Lung (tissue), 12 donors: ENCODE results near the gene ENPEP. TPM values are rescaled to one million over a fixed set of nuclear protein-coding genes. Genes with fewer than 3 reads are reported as not detected.

Source experiments
- ATAC-seq: fragments of 200-7000 bp; cut with Tn5 transposase; one replicate; pipeline ENCODE4 v1.9.1; 2020; ENCODE audit warnings: moderate number of reproducible peaks; ENCODE audit not compliant: insufficient read depth, low FRiP score
- DNase-seq, 3 donors: peaks; one replicate each; pipeline ENCODE4 v3.0.0-alpha.2; 2013 to 2017
- H3K27ac ChIP-seq, 2 donors: one replicate each; pipeline ENCODE4 v1.5.1; 2013; ENCODE audit warnings: mild to moderate bottlenecking in 2 of 2, moderate library complexity in 2 of 2, control low read depth in 1 of 2, inconsistent platforms in 1 of 2, low read depth in 1 of 2, low read length in 1 of 2
- H3K27me3 ChIP-seq, 3 donors: one replicate each; pipeline ENCODE4 v1.5.1; 2013; ENCODE audit warnings: low read length in 2 of 3; ENCODE audit not compliant: control insufficient read depth in 3 of 3, insufficient read depth in 3 of 3
- H3K36me3 ChIP-seq, 4 donors: one replicate each; pipeline ENCODE4 v1.5.1; 2013; ENCODE audit warnings: low read length in 4 of 4, mild to moderate bottlenecking in 1 of 4, moderate library complexity in 1 of 4; ENCODE audit not compliant: control insufficient read depth in 4 of 4, insufficient read depth in 4 of 4
- H3K4me1 ChIP-seq, 5 donors: one replicate each; pipeline ENCODE4 v1.5.1; 2013; ENCODE audit warnings: low read length in 5 of 5, mild to moderate bottlenecking in 2 of 5, moderate library complexity in 1 of 5; ENCODE audit not compliant: control insufficient read depth in 5 of 5, insufficient read depth in 5 of 5
- H3K4me3 ChIP-seq: one replicate; pipeline ENCODE4 v1.5.1; 2013; ENCODE audit warnings: mild to moderate bottlenecking, control low read depth, moderate library complexity
- H3K9ac ChIP-seq, 2 donors: one replicate each; pipeline ENCODE4 v1.5.1; 2013; ENCODE audit warnings: low read length in 2 of 2, control low read depth in 1 of 2; ENCODE audit not compliant: insufficient read depth in 1 of 2
- H3K9me3 ChIP-seq, 4 donors: one replicate each; pipeline ENCODE4 v1.5.1; 2013; ENCODE audit warnings: low read length in 3 of 4, mild to moderate bottlenecking in 1 of 4, moderate library complexity in 1 of 4; ENCODE audit not compliant: control insufficient read depth in 4 of 4, insufficient read depth in 3 of 4
- CTCF ChIP-seq: IDR thresholded peaks from 2 replicates; pipeline ENCODE4 v1.5.1; 2012; ENCODE audit warnings: mild to moderate bottlenecking; ENCODE audit errors: control extremely low read depth, extremely low read depth
- WGBS, 2 donors: extraction: QIAGEN DNeasy Blood & Tissue Kit; methylation state at CpG; one replicate each; pipeline ENCODE4 v1.1.7; 2013; 5-methylcytosine and 5-hydroxymethylcytosine counted together
- polyA plus RNA-seq, 2 donors: library from polyadenylated mRNA; stranded (reverse); fragments of 200-250 nt; gene quantifications; one replicate each; pipeline ENCODE4 v1.2.1, GENCODE V29; 2013
- total RNA-seq, 2 donors: library from RNA; depleted of rRNA in 1 of 2; stranded (reverse); fragments of >200 nt in 1 of 2; gene quantifications; one replicate each; pipeline ENCODE4 v1.2.1, GENCODE V29; 2014 to 2021
- donor health status: control.
- donor health status: control.
- donor health status: Bipolar disorder and iron deficiency.
- donor health status: healthy.
- donor health status: DM: yes; HTN: yes; CAD: no.

Gene ENPEP
- total and polyA plus RNA-seq, 4 donors: 1.0 to 26.3 (median 3.6) TPM

GRCh38 chr4:110610620-110610939 is 134.6 kb downstream of the ENPEP start:
- DNase-seq: no peak

GRCh38 chr4:110610940-110611831 is 135.2 kb downstream of the ENPEP start:
- DNase-seq: peak in 2 of 3 donors; percentile 22 to 48
- WGBS, 2 donors: 5 to 6% methylated on average over 53 to 54 of the region's 54 CpGs
- ATAC-seq: no peak
- Histone ChIP-seq H3K9me3 (peaks cover 0 to 18% (median 0%) of the 10 kb centered on the region in 4 donors), H3K27me3 (peaks cover 2 to 85% (median 80%) of the 10 kb centered on the region in 3 donors), H3K9ac (no peak overlapping the region), H3K27ac (no peak overlapping the region), H3K36me3 (no peaks in the 10 kb centered on the region), H3K4me3 (no peak overlapping the region), H3K4me1 (peaks cover 0 to 16% (median 0%) of the 10 kb centered on the region in 5 donors)
- TF ChIP-seq CTCF: no peak

More at GRCh38 chr4:110610620-110610939, 134.6 kb downstream of the ENPEP start:
- Histone ChIP-seq H3K27ac (no peak overlapping the region), H3K27me3 (peaks cover 2 to 79% (median 74%) of the 10 kb centered on the region in 3 donors), H3K9me3 (peaks cover 0 to 16% (median 0%) of the 10 kb centered on the region in 4 donors), H3K4me1 (peaks cover 0 to 16% (median 0%) of the 10 kb centered on the region in 5 donors), H3K36me3 (no peaks in the 10 kb centered on the region), H3K4me3 (no peak overlapping the region), H3K9ac (no peak overlapping the region)
- 7 to 15% methylated on average over 20 of the region's 20 CpGs for WGBS, 2 donors
- no peak for ATAC-seq
- TF ChIP-seq CTCF: no peak

GRCh38 chr4:110611968-110612447 is 136.1 kb downstream of the ENPEP start:
- ATAC-seq (no peak), DNase-seq (no peak)
- Histone ChIP-seq H3K9ac (no peak overlapping the region), H3K27me3 (peaks cover 2 to 93% (median 88%) of the 10 kb centered on the region in 3 donors), H3K9me3 (peaks cover 0 to 18% (median 0%) of the 10 kb centered on the region in 4 donors), H3K4me1 (peaks cover 0 to 16% (median 0%) of the 10 kb centered on the region in 5 donors), H3K36me3 (no peaks in the 10 kb centered on the region), H3K4me3 (no peak overlapping the region), H3K27ac (no peak overlapping the region)
- no peak for TF ChIP-seq CTCF
- WGBS, 2 donors: 8 to 12% methylated on average over 30 of the region's 30 CpGs
